ENCODE data around the gene HDX.

GRCh38 chrX:84339507-84340364 lies 162.5 kb downstream of the HDX start:
- TF ChIP-seq POLR2A (IDR thresholded peaks at IDR 0.05) (no peak), CTCF (IDR thresholded peaks at IDR 0.05) (peak; percentile 36 to 68 (median 46))
